Right atrium auricular region (tissue), 2 donors: ENCODE results near the gene LBHD2. TPM values are rescaled to one million over a fixed set of nuclear protein-coding genes. Genes with fewer than 3 reads are reported as not detected.

Experiments
- DNase-seq: peaks from one replicate; pipeline ENCODE4 v3.0.0-alpha.2; 2019; ENCODE audit warnings: low spot score
- H3K27ac ChIP-seq, 2 donors: fragments of 200-600 bp; sonication (generic); 1 replicate in 1 of 2; 2 replicates in 1 of 2; pipeline ENCODE4 v1.5.1; 2016 to 2019
- H3K27me3 ChIP-seq, 2 donors: fragments of 200-600 bp; sonication (generic); one replicate each; pipeline versions ENCODE4 v1.5.1 to v1.6.0; 2017 to 2019
- H3K36me3 ChIP-seq: fragments of 200-600 bp; sonication (generic); one replicate; pipeline ENCODE4 v1.5.1; 2016
- H3K4me1 ChIP-seq, 2 donors: fragments of 200-600 bp; sonication (generic); one replicate each; pipeline versions ENCODE4 v1.5.1 to v1.6.0; 2017 to 2019
- H3K4me3 ChIP-seq, 2 donors: fragments of 200-600 bp; sonication (generic); 1 replicate in 1 of 2; 2 replicates in 1 of 2; pipeline ENCODE4 v1.5.1; 2017 to 2019; ENCODE audit warnings: mild to moderate bottlenecking in 1 of 2, moderate library complexity in 1 of 2
- H3K9me3 ChIP-seq, 2 donors: fragments of 200-600 bp; sonication (generic); one replicate each; pipeline ENCODE4 v1.5.1; 2019
- CTCF ChIP-seq, 2 donors: fragments of 200-600 bp; sonication (generic); IDR thresholded peaks; one replicate each; pipeline ENCODE4 v1.5.1; 2019; ENCODE audit warnings: antibody characterized with exemption in 2 of 2
- total RNA-seq, 2 donors: library from RNA; depleted of rRNA; stranded (reverse); fragments of >200 nt; gene quantifications; one replicate each; pipeline ENCODE4 v1.1.0, GENCODE V29; 2016

The LBHD2 gene
- total RNA-seq, 2 donors from 2014 or later, result not detected

- H3K4me1 ChIP-seq, result peaks cover 0 to 62% of the 10 kb centered on the region in 2 donors
Observed at GRCh38 chr14:103129301-103130016, 45.4 kb downstream of the LBHD2 start.

GRCh38 chr14:103130017-103130764, 46.2 kb downstream of the LBHD2 start:
- DNase-seq, result no peak
- Histone ChIP-seq H3K36me3 (peaks cover 25% of the 10 kb centered on the region), H3K27ac (no peak overlapping the region), H3K4me3 (no peak overlapping the region), H3K27me3 (no peaks in the 10 kb centered on the region), H3K4me1 (peaks cover 0 to 55% of the 10 kb centered on the region in 2 donors), H3K9me3 (no peaks in the 10 kb centered on the region)
- no peak for TF ChIP-seq CTCF (IDR thresholded peaks at IDR 0.05)

More at GRCh38 chr14:103129301-103130016, 45.4 kb downstream of the LBHD2 start:
- Histone ChIP-seq H3K4me3 (no peak overlapping the region), H3K9me3 (no peaks in the 10 kb centered on the region), H3K27ac (no peak overlapping the region), H3K36me3 (peaks cover 25% of the 10 kb centered on the region), H3K27me3 (no peaks in the 10 kb centered on the region)
- TF ChIP-seq CTCF (IDR thresholded peaks at IDR 0.05), result no peak
- no peak for DNase-seq

GRCh38 chr14:103130965-103131364, 47.0 kb downstream of the LBHD2 start:
- no peak overlapping the region for H3K4me3 ChIP-seq
- peaks cover 30% of the 10 kb centered on the region for H3K36me3 ChIP-seq
- H3K9me3 ChIP-seq, result no peaks in the 10 kb centered on the region
- DNase-seq, result no peak
- no peak overlapping the region for H3K27ac ChIP-seq
- TF ChIP-seq CTCF (IDR thresholded peaks at IDR 0.05), result no peak
- no peaks in the 10 kb centered on the region for H3K27me3 ChIP-seq
- H3K4me1 ChIP-seq, result peaks cover 0 to 47% of the 10 kb centered on the region in 2 donors

- no peak for DNase-seq
- peaks cover 0 to 41% of the 10 kb centered on the region in 2 donors for H3K4me1 ChIP-seq
- H3K4me3 ChIP-seq, result no peak overlapping the region
- no peaks in the 10 kb centered on the region for H3K9me3 ChIP-seq
- no peak overlapping the region for H3K27ac ChIP-seq
- no peaks in the 10 kb centered on the region for H3K27me3 ChIP-seq
- no peak for TF ChIP-seq CTCF (IDR thresholded peaks at IDR 0.05)
- peaks cover 30% of the 10 kb centered on the region for H3K36me3 ChIP-seq
Observed at GRCh38 chr14:103131580-103131979, 47.6 kb downstream of the LBHD2 start.

- Histone ChIP-seq H3K36me3 (peaks cover 30% of the 10 kb centered on the region), H3K27ac (no peak overlapping the region), H3K9me3 (no peaks in the 10 kb centered on the region), H3K4me1 (peaks cover 0 to 37% of the 10 kb centered on the region in 2 donors), H3K27me3 (no peaks in the 10 kb centered on the region), H3K4me3 (no peak overlapping the region)
- TF ChIP-seq CTCF (IDR thresholded peaks at IDR 0.05), result no peak
- no peak for DNase-seq
Observed at GRCh38 chr14:103132381-103133209, 48.6 kb downstream of the LBHD2 start.
